NB4 (cell line): ENCODE measurements around the gene PTEN.

Experiments used
- DNase-seq: peaks from one replicate; pipeline ENCODE4 v3.0.0; 2010; ENCODE audit warnings: low read depth
- H3K4me3 ChIP-seq: one replicate; pipeline ENCODE4 v1.5.1; 2011; ENCODE audit warnings: mild to moderate bottlenecking, low read depth, low read length, moderate library complexity
- MYC ChIP-seq: IDR thresholded peaks from 2 replicates; pipeline ENCODE4 v1.6.1; 2011; ENCODE audit warnings: low read depth, low read length
- POLR2A ChIP-seq: IDR thresholded peaks from 2 replicates; pipeline ENCODE4 v1.6.1; 2011; ENCODE audit warnings: mild to moderate bottlenecking; ENCODE audit not compliant: insufficient read length; ENCODE audit errors: extremely low read depth
- TF ChIP-seq, protein P1 (sequence below): IDR thresholded peaks from one replicate; pipeline ENCODE4 v1.5.1; 2012; ENCODE audit warnings: low read depth, low read length
- TF ChIP-seq, protein P2 (sequence below): IDR thresholded peaks from 2 replicates; pipeline ENCODE4 v1.6.1; 2011; ENCODE audit warnings: low read depth, low read length

PTEN gene

DNA sequence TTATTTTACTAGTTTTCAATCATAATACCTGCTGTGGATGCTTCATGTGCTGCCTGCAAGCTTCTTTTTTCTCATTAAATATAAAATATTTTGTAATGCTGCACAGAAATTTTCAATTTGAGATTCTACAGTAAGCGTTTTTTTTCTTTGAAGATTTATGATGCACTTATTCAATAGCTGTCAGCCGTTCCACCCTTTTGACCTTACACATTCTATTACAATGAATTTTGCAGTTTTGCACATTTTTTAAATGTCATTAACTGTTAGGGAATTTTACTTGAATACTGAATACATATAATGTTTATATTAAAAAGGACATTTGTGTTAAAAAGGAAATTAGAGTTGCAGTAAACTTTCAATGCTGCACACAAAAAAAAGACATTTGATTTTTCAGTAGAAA, 103.0 kb downstream of the PTEN start:
- DNase-seq = no peak
- no peak overlapping the region for H3K4me3 ChIP-seq
- TF ChIP-seq, protein P1, sequence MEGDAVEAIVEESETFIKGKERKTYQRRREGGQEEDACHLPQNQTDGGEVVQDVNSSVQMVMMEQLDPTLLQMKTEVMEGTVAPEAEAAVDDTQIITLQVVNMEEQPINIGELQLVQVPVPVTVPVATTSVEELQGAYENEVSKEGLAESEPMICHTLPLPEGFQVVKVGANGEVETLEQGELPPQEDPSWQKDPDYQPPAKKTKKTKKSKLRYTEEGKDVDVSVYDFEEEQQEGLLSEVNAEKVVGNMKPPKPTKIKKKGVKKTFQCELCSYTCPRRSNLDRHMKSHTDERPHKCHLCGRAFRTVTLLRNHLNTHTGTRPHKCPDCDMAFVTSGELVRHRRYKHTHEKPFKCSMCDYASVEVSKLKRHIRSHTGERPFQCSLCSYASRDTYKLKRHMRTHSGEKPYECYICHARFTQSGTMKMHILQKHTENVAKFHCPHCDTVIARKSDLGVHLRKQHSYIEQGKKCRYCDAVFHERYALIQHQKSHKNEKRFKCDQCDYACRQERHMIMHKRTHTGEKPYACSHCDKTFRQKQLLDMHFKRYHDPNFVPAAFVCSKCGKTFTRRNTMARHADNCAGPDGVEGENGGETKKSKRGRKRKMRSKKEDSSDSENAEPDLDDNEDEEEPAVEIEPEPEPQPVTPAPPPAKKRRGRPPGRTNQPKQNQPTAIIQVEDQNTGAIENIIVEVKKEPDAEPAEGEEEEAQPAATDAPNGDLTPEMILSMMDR = no peak
- TF ChIP-seq POLR2A (no peak), MYC (no peak)
- TF ChIP-seq, protein P2, sequence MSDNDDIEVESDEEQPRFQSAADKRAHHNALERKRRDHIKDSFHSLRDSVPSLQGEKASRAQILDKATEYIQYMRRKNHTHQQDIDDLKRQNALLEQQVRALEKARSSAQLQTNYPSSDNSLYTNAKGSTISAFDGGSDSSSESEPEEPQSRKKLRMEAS = no peak

DNA sequence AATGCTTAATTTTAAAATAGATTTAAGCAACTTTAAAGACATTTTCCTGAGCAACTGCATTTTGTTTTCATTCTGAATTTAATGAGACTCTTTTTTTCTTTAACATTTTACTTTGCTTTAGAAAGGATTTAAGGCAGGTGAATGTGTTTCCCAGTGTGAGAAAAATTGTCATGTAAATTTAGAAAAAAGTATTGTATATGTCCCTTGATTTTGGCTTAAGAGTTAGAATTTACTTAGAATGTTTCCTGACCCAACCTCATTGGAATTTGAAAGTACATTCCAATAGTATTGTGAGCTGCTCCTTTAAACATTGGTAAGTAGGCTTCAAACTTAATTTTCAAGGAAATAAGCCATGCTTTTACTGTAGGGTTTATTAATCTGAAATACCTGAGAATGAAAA, 110.2 kb downstream of the PTEN start:
- no peak overlapping the region for H3K4me3 ChIP-seq
- no peak for DNase-seq
- TF ChIP-seq, protein P2 = no peak
- TF ChIP-seq, protein P1 = no peak
- TF ChIP-seq POLR2A (no peak), MYC (no peak)

DNA sequence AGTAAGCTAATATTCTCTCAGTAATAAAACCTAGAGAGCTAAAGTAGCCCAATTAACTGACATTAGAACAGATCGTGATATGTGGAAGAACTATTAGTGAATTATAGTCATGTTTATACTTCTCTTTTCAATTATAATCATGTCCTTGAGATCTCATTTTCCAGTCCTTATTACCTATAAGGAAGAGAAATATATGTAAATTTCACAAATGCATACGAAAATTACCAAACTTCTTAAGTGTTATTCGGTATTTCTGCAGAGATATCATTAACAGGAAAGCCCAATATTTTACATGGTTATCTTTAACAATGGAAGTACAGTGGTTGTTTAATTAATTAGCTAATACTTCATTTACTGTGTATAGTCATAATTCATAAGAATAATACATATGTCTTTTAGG, 110.7 kb downstream of the PTEN start:
- DNase-seq = no peak
- no peak overlapping the region for H3K4me3 ChIP-seq

DNA sequence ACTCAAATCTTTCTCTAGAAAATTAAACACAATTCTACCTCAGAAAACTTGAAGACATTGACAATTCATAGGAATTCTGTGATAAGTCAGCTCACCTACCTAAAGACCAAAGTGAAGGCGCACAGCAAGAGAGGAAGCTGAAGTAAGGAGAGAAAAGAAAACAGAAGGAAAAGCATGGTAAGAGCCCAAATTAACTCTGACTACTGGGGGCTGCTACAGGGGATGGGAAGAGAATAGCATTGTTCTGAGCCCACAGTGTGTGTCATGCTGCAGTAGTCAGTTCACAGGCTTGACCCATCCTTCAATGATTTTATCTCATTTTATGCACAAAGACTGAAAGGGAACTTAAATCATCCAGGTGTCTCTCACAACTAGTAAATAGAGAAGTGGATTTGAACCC, 111.3 kb downstream of the PTEN start:
- H3K4me3 ChIP-seq = no peak overlapping the region
- TF ChIP-seq MYC (no peak), POLR2A (no peak)
- TF ChIP-seq, protein P1 = no peak
- TF ChIP-seq, protein P2 = no peak
- DNase-seq = no peak

More for the DNA sequence above, 110.7 kb downstream of the PTEN start:
- TF ChIP-seq, protein P1 = no peak
- TF ChIP-seq POLR2A (no peak), MYC (no peak)
- TF ChIP-seq, protein P2 = no peak

DNA sequence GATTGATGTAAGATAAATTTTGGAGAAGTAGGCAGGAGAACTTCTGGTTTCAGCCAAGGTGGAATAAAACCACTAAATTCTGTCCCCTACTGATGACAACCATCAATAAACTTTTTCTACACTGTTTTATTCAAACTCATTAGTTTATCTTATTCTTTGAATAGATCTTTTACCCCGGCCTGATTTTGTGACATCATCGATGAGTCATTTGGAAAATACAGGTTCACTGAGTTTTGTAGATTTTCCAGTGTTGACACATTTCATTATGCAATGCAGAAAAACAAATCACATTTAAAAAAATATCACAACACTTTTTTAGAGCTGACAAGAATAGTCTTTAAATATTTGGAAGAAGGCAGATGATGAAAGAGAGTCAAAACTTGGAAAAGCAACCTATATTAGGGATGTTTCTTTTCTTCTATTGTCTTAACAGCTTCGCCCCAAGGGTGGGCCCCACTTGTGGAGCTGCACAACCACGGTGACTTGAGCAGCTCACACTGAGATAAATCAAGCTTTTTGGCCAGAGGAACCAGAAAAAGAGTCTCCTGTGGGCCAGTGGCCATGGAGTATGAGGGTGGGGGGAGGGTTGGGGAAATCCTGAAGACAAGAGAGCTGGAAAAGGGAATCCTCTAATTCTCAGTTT, 112.8 kb downstream of the PTEN start:
- DNase-seq = no peak
- H3K4me3 ChIP-seq = no peak overlapping the region
- TF ChIP-seq, protein P1 = no peak
- TF ChIP-seq, protein P2 = no peak
- TF ChIP-seq POLR2A (no peak), MYC (no peak)

DNA sequence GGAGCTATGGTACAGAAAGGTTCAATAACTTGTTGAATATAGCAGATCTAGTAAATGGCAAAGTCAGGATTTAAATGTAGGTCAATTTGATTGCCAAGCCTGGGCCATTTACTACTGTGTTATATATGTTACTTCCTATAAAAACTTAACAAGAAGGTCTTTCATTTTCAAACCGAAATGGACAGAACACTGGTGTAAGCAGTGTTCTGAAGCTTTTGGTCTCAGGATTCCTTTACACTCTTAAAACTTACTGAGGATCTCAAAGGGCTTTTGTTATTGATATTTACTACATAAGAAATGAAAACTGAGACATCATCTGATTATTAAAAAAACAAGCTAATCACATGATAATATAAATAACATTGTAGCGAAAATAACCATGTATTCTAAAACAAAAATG, 114.7 kb downstream of the PTEN start:
- H3K4me3 ChIP-seq = no peak overlapping the region
- no peak for TF ChIP-seq MYC
- TF ChIP-seq, protein P2 = no peak
- DNase-seq = no peak
